Medulla oblongata (tissue), 1 donor: Measurements from ENCODE around the gene ARL15.
A peak's percentile ranks its signal among the peaks of the same experiment; 100 is the strongest.

Experiments
- DNase-seq: peaks from one replicate; pipeline ENCODE4 v3.0.0-alpha.2; 2015; ENCODE audit errors: extremely low spot score

The ARL15 gene

GRCh38 chr5:54285686-54286085 is 24.7 kb downstream of the ARL15 start:
- DNase-seq: no peak

GRCh38 chr5:54284586-54284985 is 25.8 kb downstream of the ARL15 start:
- no peak for DNase-seq

- DNase-seq: no peak
Observed at GRCh38 chr5:54282876-54283275, 27.5 kb downstream of the ARL15 start.

GRCh38 chr5:54281960-54282692 is 28.2 kb downstream of the ARL15 start:
- no peak for DNase-seq

GRCh38 chr5:54279960-54280359 is 30.4 kb downstream of the ARL15 start:
- DNase-seq: no peak

- DNase-seq: no peak
Observed at GRCh38 chr5:54278979-54279717, 31.2 kb downstream of the ARL15 start.

- no peak for DNase-seq
Observed at GRCh38 chr5:54278036-54278830, 32.1 kb downstream of the ARL15 start.

GRCh38 chr5:54276048-54276447 is 34.3 kb downstream of the ARL15 start:
- DNase-seq: no peak

GRCh38 chr5:54275361-54275760 is 35.0 kb downstream of the ARL15 start:
- no peak for DNase-seq

- DNase-seq: no peak
Observed at GRCh38 chr5:54274944-54275343, 35.4 kb downstream of the ARL15 start.

GRCh38 chr5:54273715-54274114 is 36.7 kb downstream of the ARL15 start:
- no peak for DNase-seq

- DNase-seq: no peak
Observed at GRCh38 chr5:54272746-54273145, 37.6 kb downstream of the ARL15 start.

GRCh38 chr5:54270326-54270725 is 40.0 kb downstream of the ARL15 start:
- no peak for DNase-seq

GRCh38 chr5:54264574-54264973 is 45.8 kb downstream of the ARL15 start:
- no peak for DNase-seq

- DNase-seq: no peak
Observed at GRCh38 chr5:54263447-54263846, 46.9 kb downstream of the ARL15 start.

GRCh38 chr5:54261596-54261995 is 48.8 kb downstream of the ARL15 start:
- no peak for DNase-seq

- no peak for DNase-seq
Observed at GRCh38 chr5:54259981-54260380, 50.4 kb downstream of the ARL15 start.

- no peak for DNase-seq
Observed at GRCh38 chr5:54259090-54259489, 51.3 kb downstream of the ARL15 start.

GRCh38 chr5:54257366-54258118 is 52.8 kb downstream of the ARL15 start:
- no peak for DNase-seq

- DNase-seq: peak; percentile 38
Observed at GRCh38 chr5:54254482-54255198, 55.7 kb downstream of the ARL15 start.

GRCh38 chr5:54251981-54252380 is 58.4 kb downstream of the ARL15 start:
- DNase-seq: no peak
